Adrenal gland (tissue), 12 donors: Measurements from ENCODE around the gene CATSPERZ. TPM values are rescaled to one million over a fixed set of nuclear protein-coding genes. Genes with fewer than 3 reads are reported as not detected.

ENCODE experiments used
- DNase-seq, 7 donors: peaks; one replicate each; pipeline ENCODE4 v3.0.0-alpha.2; 2019 to 2020
- H3K27ac ChIP-seq, 5 donors: fragments of 200-600 bp; sonication (generic) in 4 of 5; 1 replicate in 3 of 5; 2 replicates in 2 of 5; pipeline versions ENCODE4 v1.5.1 to v1.8.0; 2016 to 2020; ENCODE audit warnings: mild to moderate bottlenecking in 1 of 5
- H3K27me3 ChIP-seq: fragments of 200-600 bp; 2 replicates; pipeline ENCODE4 v1.8.0; 2021
- H3K36me3 ChIP-seq, 2 donors: fragments of 200-600 bp; replicated peaks in 1 of 2; 1 replicate in 1 of 2; 2 replicates in 1 of 2; pipeline versions ENCODE4 v1.5.1 to v1.8.0; 2018 to 2022
- H3K4me1 ChIP-seq, 2 donors: fragments of 200-600 bp; replicated peaks in 1 of 2; 1 replicate in 1 of 2; 2 replicates in 1 of 2; pipeline versions ENCODE4 v1.5.1 to v1.8.0; 2018 to 2021
- H3K4me3 ChIP-seq, 4 donors: fragments of 200-600 bp; sonication (generic) in 3 of 4; one replicate each; pipeline ENCODE4 v1.5.1; 2016 to 2018
- H3K9me3 ChIP-seq, 3 donors: fragments of 200-600 bp; sonication (generic) in 1 of 3; replicated peaks in 1 of 3; 1 replicate in 2 of 3; 2 replicates in 1 of 3; pipeline versions ENCODE4 v1.5.1 to v1.8.0; 2016 to 2021
- CTCF ChIP-seq, 6 experiments: fragments of 450-650 bp in 4 of 6; fragments of 200-600 bp in 2 of 6; sonication (generic) in 1 of 6; IDR thresholded peaks; 1 replicate in 5 of 6; 2 replicates in 1 of 6; pipeline versions ENCODE4 v1.5.1 to v1.8.0; 2016 to 2021; ENCODE audit warnings: antibody characterized with exemption in 6 of 6, mild to moderate bottlenecking in 2 of 6, moderate library complexity in 1 of 6
- POLR2A ChIP-seq, 2 donors: fragments of 450-650 bp; IDR thresholded peaks; one replicate each; pipeline ENCODE4 v1.6.1; 2017; ENCODE audit warnings: antibody characterized with exemption in 2 of 2, mild to moderate bottlenecking in 2 of 2, moderate library complexity in 1 of 2
- WGBS, 4 donors: extraction: QIAGEN DNeasy Blood & Tissue Kit in 2 of 4; methylation state at CpG; one replicate each; pipeline versions ENCODE4 v1.1.5 to v1.1.7; 2013 to 2017; 5-methylcytosine and 5-hydroxymethylcytosine counted together
- intact Hi-C, 2 donors: fragments of 100-400 bp; cut with DNase I; formaldehyde crosslinking; loops; one replicate each; pipeline versions ENCODE4 v1.14.1 to v1.15.0; 2022 to 2023
- polyA plus RNA-seq, 3 donors: library from polyadenylated mRNA; stranded (reverse); fragments of 200-250 nt in 2 of 3; fragments of 350-450 nt in 1 of 3; fragmentation: Illumina TruSeq in 1 of 3; extraction: RNeasy Lipid Tissue Mini Kit (QIAGEN cat#74804) in 1 of 3; gene quantifications; one replicate each; pipeline ENCODE4 v1.2.3, GENCODE V29; 2013 to 2014
- total RNA-seq, 9 donors: library from RNA; depleted of rRNA in 4 of 9; stranded (reverse); fragments of >200 nt in 4 of 9; fragments of 120-200 nt in 1 of 9; fragmentation: NEBNext Ultra II Directional in 1 of 9; extraction: Animal tissue kit (Norgen Biotek cat#: 25700) in 1 of 9; gene quantifications; one replicate each; pipeline versions ENCODE4 v1.1.0 to v1.2.4, GENCODE V29; 2013 to 2023
- donor health status: healthy with polysubstance abuse.
- donor health status: Bipolar disorder and iron deficiency.
- donor health status: DM: yes; HTN: yes; CAD: no.
- donor health status: DM: no; HTN: no; CAD: no.
- donor health status: DM: no; HTN: no; CAD: no.
- donor health status: DM: yes; HTN: yes; CAD: no.

The CATSPERZ gene
- total and polyA plus RNA-seq, 12 donors: 0.28 to 1.2 (median 0.71) TPM; not detected in 8

DNA sequence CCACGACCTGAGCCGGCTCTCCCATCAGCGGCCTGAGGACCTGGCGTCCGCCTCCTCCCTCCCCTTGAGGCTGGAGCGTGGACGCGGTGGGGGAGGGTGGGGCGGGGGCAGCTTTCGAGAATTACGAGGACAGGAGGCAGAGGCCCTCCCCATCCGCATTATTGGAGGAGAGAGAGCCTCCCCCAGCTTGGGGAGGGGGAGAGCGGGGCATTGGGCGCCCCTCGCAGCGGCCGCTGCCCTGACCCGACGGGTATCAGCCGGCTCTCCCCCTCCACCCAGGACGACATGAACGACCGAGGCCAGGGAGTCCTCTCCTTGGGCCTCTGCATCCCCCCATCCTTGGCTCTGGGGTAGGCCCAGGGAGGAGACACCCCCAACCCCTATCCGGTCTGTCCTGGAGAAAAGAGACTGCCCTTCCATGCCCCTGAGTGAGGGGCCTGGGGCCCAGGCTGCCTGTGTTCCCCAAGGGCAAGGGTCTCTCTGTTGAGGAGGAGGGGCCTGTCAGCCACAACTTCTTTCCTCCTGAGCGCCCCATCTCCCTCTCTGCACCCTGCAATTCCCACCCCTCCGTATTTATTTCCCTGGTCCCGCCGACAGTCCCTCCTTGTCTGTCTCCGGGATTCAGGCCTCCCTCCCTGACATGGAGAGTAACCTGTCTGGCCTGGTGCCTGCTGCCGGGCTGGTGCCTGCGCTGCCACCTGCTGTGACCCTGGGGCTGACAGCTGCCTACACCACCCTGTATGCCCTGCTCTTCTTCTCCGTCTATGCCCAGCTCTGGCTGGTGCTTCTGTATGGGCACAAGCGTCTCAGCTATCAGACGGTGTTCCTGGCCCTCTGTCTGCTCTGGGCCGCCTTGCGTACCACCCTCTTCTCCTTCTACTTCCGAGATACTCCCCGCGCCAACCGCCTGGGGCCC, 14.0 kb upstream of the CATSPERZ start:
- Histone ChIP-seq H3K4me1 (peaks cover 15 to 19% of the 10 kb centered on the region in 2 donors), H3K27ac (peak overlapping the region in 3 of 5 donors; percentile 77 to 94 (median 93))

GRCh38 chr11:64286801-64287159, 13.4 kb upstream of the CATSPERZ start:
- H3K27me3 ChIP-seq: peaks cover 13% of the 10 kb centered on the region
- no peaks in the 10 kb centered on the region for H3K9me3 ChIP-seq
- H3K36me3 ChIP-seq: peaks cover 0 to 3% of the 10 kb centered on the region in 2 donors
- no peak overlapping the region for H3K4me3 ChIP-seq
- no peak for DNase-seq
- H3K4me1 ChIP-seq: peaks cover 15 to 21% of the 10 kb centered on the region in 2 donors
- intact Hi-C loops: no loop called here
- TF ChIP-seq CTCF (IDR thresholded peaks at IDR 0.05) (no peak), POLR2A (IDR thresholded peaks at IDR 0.05) (no peak)
- no peak overlapping the region for H3K27ac ChIP-seq
- 53 to 73% (median 61%) methylated on average over 9 of the region's 9 CpGs for WGBS, 4 donors

More for the DNA sequence above, 14.0 kb upstream of the CATSPERZ start:
- 24 to 53% (median 34%) methylated on average over 15 to 37 of the region's 40 CpGs for WGBS, 4 donors
- Histone ChIP-seq H3K36me3 (peaks cover 0 to 3% of the 10 kb centered on the region in 2 donors), H3K27me3 (peaks cover 7% of the 10 kb centered on the region), H3K4me3 (peak overlapping the region in 2 of 4 donors; percentile 86 to 93), H3K9me3 (no peaks in the 10 kb centered on the region)
- intact Hi-C loops: no loop called here
- peak in 4 of 7 donors; percentile 36 to 62 (median 46) for DNase-seq
- no peak for TF ChIP-seq CTCF (IDR thresholded peaks at IDR 0.05)
- no peak for TF ChIP-seq POLR2A (IDR thresholded peaks at IDR 0.05)

GRCh38 chr11:64287676-64288352, 12.3 kb upstream of the CATSPERZ start:
- DNase-seq: no peak
- Histone ChIP-seq H3K4me1 (peaks cover 15 to 29% of the 10 kb centered on the region in 2 donors), H3K27me3 (peaks cover 23% of the 10 kb centered on the region), H3K36me3 (no peaks in the 10 kb centered on the region), H3K4me3 (no peak overlapping the region), H3K9me3 (no peaks in the 10 kb centered on the region), H3K27ac (no peak overlapping the region)
- TF ChIP-seq POLR2A (IDR thresholded peaks at IDR 0.05) (no peak), CTCF (IDR thresholded peaks at IDR 0.05) (no peak)
- intact Hi-C loops: no loop called here
- WGBS, 4 donors: 94 to 98% (median 94%) methylated on average over 20 to 33 of the region's 33 CpGs

DNA sequence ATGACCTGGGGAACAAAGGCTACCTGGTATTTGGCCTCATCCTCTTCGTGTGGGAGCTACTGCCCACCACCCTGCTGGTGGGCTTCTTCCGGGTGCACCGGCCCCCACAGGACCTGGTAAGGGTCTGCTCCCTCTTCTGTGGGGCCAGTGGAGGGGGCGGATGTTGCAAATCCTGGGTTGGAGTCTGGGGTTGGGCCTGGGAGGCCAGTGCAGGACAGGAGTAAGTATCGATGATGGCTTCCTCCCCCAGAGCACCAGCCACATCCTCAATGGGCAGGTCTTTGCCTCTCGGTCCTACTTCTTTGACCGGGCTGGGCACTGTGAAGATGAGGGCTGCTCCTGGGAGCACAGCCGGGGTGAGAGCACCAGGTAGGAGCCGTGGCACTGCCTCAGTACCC, 11.8 kb upstream of the CATSPERZ start:
- Histone ChIP-seq H3K4me3 (no peak overlapping the region), H3K27me3 (peaks cover 29% of the 10 kb centered on the region), H3K36me3 (no peaks in the 10 kb centered on the region), H3K4me1 (peaks cover 14 to 26% of the 10 kb centered on the region in 2 donors), H3K27ac (no peak overlapping the region), H3K9me3 (no peaks in the 10 kb centered on the region)
- intact Hi-C loops: no loop called here
- WGBS, 4 donors: 90 to 94% (median 90%) methylated on average over 4 to 9 of the region's 9 CpGs
- TF ChIP-seq POLR2A (IDR thresholded peaks at IDR 0.05) (no peak), CTCF (IDR thresholded peaks at IDR 0.05) (no peak)
- no peak for DNase-seq
